HG03575 (cell line): ENCODE measurements around the gene CCDC82.

Experiments
- ATAC-seq: cut with Tn5 transposase; IDR thresholded peaks from one replicate; pipeline ENCODE4 v1.9.1; 2021; ENCODE audit not compliant: unreplicated experiment, insufficient number of reproducible peaks, low FRiP score; ENCODE audit errors: extremely low read depth

The CCDC82 gene

GRCh38 chr11:96332126-96332771 lies 57.5 kb downstream of the CCDC82 start:
- no peak for ATAC-seq

GRCh38 chr11:96331699-96332116 lies 58.0 kb downstream of the CCDC82 start:
- ATAC-seq, result no peak

GRCh38 chr11:96330511-96330859 lies 59.2 kb downstream of the CCDC82 start:
- no peak for ATAC-seq

DNA sequence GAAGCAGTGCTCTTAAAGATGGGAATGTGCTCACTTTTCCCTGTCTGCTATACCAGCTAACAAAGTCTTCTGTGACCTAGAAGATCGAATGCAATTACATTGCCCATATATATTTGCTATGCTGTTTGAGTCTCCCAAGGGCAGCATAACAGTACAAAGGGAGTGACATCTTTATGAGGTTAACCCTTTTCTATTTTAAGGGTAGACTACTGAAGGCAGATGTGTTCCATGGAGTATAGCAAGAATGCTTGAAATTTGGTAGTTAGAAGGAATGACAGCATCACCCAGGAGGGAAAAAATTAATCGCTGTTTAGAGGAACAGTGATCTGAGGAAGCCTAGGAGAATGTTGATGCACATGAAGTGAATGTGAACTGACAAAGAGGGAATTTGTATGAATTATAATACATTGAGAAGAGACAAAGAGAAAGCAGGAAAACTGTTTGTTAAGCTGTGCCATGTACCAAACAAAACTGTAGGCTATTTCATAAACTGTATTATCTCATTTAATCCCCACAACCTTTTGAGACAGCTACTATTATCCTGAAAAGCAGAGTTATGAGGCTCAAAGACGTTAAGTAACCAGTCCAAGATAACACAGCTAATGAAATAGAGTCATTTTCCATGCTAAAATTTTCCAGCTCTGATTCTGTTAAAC lies 59.7 kb downstream of the CCDC82 start:
- no peak for ATAC-seq

DNA sequence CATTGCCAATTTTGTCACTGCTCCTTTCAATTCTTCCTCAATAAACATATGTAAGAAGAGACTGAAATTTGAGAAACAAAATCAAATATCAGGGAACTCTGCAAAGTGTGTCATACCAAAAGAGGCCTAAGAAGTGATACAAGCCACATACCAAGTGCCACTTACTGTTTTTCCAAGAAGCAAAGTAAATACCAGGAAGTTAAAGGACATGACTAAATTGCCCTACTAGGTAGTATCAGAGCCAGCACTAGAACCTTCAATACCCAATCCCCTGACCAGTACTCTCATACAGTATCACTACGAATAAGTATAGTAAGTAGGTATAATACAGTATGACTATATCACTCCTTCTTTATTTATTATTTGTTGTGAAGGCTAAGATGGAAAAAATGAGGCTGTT lies 60.3 kb downstream of the CCDC82 start:
- ATAC-seq, result no peak

GRCh38 chr11:96328395-96329010 lies 61.2 kb downstream of the CCDC82 start:
- ATAC-seq, result no peak

DNA sequence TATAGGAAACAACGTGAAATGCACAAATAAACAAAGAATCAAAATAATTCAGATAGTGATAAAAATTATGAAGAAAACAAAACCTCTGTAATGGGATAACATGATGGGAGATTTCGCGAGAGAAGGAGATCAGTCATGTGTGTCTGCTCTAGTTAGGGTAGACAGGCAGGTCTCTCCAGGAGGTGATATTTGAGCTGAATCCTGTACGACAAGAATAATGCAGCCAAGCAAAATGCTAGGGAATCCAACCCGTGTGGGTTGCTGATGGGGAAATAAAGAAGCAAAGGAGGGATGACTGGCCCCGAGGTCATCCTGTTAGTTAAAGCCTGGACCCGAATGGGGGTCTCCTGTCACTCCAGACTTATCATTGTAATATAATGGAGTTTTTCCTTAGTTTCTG lies 62.8 kb downstream of the CCDC82 start:
- no peak for ATAC-seq

- no peak for ATAC-seq
These were observed 64.8 kb downstream of the CCDC82 start for GRCh38 chr11:96324912-96325311.

DNA sequence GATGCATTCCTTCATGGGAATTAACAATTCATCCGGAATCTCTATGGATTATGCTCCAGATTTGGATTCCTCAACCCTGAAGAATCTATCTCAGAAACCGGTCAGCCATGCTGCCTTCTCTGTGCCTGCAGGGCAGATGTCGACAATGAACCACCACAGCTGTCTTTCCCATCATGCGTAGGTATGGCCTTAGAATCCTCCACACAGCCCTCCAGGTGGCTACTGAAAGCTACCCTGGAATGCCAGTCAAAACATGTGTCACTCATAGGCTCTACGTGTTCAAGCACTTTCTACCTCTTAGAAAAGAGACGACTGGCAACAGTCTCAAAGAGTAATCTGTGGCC lies 66.1 kb downstream of the CCDC82 start:
- ATAC-seq, result no peak

DNA sequence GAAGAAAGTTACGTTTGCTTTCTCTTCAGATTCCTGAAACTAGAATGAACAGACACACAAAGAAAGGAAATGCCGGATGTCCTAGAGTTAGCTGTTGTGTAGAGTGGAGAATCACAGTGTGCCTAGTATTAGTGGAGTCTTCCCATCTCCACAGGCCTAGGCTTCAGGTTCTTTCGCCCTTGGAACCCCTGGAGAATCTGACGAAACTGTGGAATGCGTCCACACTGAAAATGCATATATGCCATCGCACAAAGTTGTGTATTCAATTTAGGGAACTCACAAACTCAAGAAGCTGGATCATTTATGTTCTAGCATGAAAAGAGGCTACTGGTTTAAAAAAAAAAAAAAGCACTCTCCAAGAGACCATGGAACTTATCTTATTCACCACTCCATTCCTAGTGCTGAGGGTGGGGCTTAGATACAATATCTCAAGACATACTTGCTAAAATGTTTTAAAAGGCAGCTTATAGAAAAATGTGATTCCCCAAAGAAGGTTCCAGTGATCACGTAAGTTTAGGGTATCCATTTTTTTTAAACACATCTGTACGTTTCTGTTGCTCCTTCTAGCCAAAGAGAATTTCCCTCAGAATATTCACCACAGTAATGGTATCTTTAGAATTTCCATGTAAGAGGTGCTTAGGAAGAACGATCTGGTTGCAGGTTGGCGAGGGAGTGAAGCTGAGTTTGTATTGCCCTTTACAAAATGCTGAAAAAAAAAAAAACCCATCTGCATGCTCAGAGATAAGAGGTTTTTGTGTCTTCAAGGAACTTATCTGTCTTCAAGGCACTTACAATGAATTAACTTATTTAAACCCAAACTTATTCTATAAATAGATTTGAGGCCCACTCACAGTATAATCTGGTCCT lies 66.7 kb downstream of the CCDC82 start:
- ATAC-seq, result no peak

GRCh38 chr11:96321091-96321490 lies 68.6 kb downstream of the CCDC82 start:
- no peak for ATAC-seq

- no peak for ATAC-seq
These were observed 69.6 kb downstream of the CCDC82 start for GRCh38 chr11:96319898-96320656.

GRCh38 chr11:96318850-96319249 lies 70.9 kb downstream of the CCDC82 start:
- ATAC-seq, result no peak

GRCh38 chr11:96318399-96318798 lies 71.3 kb downstream of the CCDC82 start:
- no peak for ATAC-seq

DNA sequence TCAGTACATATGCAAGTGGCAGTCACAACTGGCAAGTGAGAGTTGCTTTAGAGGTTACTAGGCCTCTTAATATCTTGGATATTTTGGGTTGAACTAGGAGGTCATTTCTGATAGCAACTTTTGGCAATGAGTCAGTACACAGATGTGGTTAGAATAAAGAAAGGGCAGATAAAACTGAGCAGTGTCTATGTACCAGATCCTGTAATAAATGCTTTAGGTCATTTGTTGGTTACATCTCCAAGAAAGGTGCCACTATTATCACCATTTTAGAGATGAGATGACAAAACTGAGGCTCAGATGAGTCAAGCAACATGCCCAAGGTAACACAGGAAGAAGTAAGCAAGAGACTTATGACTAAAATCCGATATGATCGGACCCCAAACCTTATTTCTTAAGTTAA lies 71.7 kb downstream of the CCDC82 start:
- ATAC-seq, result no peak

GRCh38 chr11:96317571-96317970 lies 72.1 kb downstream of the CCDC82 start:
- ATAC-seq, result no peak

DNA sequence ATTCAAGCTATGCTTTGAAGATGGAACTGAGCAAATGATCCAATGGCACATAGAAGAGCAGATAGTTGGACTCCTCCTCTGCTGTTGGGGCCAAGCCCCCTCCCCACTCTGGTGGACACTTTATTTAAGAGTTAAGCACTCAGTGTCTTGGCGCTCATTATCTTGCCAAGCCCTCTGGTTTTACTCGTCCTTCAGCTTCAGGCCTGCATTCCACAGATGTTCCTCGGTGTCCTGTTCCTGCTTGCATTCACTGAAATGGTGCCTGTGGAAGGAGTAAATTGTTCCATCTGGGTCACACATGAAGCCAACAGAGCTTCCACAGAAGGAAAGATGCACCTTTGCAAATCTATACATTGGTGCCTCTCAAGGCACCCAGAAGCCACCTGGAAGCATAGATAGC lies 72.8 kb downstream of the CCDC82 start:
- no peak for ATAC-seq

DNA sequence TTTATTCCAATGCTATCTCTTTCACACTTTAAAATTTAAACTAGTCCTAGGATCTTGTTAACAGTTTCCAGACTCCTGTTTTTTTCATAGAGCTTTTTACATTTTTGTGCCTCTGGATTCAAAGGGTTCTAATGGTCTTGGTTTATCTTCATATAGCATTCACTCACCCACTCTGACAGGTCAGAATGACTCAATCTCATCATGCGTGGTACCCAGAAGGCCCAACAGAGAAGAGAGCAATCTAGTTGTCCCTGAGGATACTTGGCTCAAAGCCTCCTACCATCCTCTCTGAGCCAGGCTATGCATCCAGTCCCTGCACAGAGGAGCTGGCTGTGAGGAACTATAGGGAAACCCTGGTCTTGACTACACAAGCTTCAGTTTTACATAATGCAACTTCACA lies 74.2 kb downstream of the CCDC82 start:
- ATAC-seq, result no peak

DNA sequence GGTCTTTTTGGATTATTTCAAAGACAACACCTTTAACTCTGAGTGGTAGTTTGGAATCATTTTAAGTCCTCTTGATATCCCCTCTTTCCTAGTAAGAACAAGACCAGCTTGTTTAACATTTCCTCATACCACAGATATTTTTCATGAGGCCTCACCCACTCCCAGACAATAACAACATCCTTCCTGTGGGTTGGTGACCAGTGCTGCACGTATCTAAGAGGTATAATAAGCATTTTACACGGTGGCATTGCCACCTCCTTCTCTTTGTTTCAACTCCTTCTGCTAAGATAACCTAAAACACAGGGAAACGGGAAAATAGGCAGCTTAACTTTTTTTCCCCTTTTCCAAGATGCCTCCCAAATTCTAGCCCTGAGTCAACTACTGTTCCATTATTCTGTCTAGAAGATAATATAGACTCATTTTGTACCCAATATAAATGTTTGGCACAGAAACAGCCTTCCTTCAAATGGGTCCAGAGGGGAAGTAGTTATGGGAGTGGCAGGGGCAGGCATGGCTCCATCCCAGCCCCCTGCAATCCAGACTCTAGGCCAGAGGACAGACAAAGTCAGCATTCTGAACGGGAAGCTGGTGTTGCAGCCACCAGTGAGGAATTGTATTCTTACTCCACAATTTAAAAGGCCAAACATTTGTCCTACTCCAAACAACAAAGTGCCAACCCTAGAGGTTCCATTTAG lies 75.2 kb downstream of the CCDC82 start:
- ATAC-seq, result no peak
